Gastrocnemius medialis (tissue), 4 donors: Measurements from ENCODE around the gene KLHL29. TPM values are rescaled to one million over a fixed set of nuclear protein-coding genes. Genes with fewer than 3 reads are reported as not detected.
A peak's percentile ranks its signal among the peaks of the same experiment; 100 is the strongest.
"Not testable (repeated sequence)": the region's sequence is repeated elsewhere in the genome, so short reads cannot be mapped to it uniquely, and the experiment has no call there.

ENCODE experiments used
- ATAC-seq, 2 donors: fragments of 150-250 bp; one replicate each; pipeline ENCODE4 v1.9.1; 2016
- DNase-seq, 2 donors: peaks; one replicate each; pipeline ENCODE4 v3.0.0-alpha.2; 2019
- H3K27ac ChIP-seq, 4 donors: fragments of 200-600 bp; sonication (generic); 1 replicate in 1 of 4; 2 replicates in 3 of 4; pipeline ENCODE4 v1.5.1; 2016 to 2018; ENCODE audit warnings: mild to moderate bottlenecking in 2 of 4, moderate library complexity in 1 of 4
- H3K27me3 ChIP-seq, 3 donors: fragments of 200-600 bp; sonication (generic) in 2 of 3; 1 replicate in 1 of 3; 2 replicates in 2 of 3; pipeline versions ENCODE4 v1.5.1 to v1.6.0; 2016 to 2019; ENCODE audit warnings: mild to moderate bottlenecking in 1 of 3, moderate library complexity in 1 of 3
- H3K36me3 ChIP-seq, 2 donors: fragments of 200-600 bp; sonication (generic) in 1 of 2; one replicate each; pipeline ENCODE4 v1.5.1; 2017 to 2018
- H3K4me1 ChIP-seq, 2 donors: fragments of 200-600 bp; sonication (generic) in 1 of 2; one replicate each; pipeline ENCODE4 v1.5.1; 2016 to 2017; ENCODE audit warnings: mild to moderate bottlenecking in 2 of 2
- H3K4me3 ChIP-seq, 4 donors: fragments of 200-600 bp; sonication (generic) in 3 of 4; 1 replicate in 1 of 4; 2 replicates in 3 of 4; pipeline ENCODE4 v1.5.1; 2016 to 2019; ENCODE audit warnings: mild to moderate bottlenecking in 2 of 4
- H3K9me3 ChIP-seq, 3 donors: fragments of 200-600 bp; sonication (generic) in 2 of 3; 1 replicate in 1 of 3; 2 replicates in 2 of 3; pipeline ENCODE4 v1.5.1; 2016 to 2019
- CTCF ChIP-seq, 5 experiments: fragments of 450-650 bp in 3 of 5; fragments of 200-600 bp in 2 of 5; sonication (generic) in 2 of 5; IDR thresholded peaks in 4 of 5; conservative IDR thresholded peaks in 1 of 5; 1 replicate in 4 of 5; 2 replicates in 1 of 5; pipeline ENCODE4 v1.5.1; 2016 to 2019; ENCODE audit warnings: antibody characterized with exemption in 5 of 5, mild to moderate bottlenecking in 3 of 5, moderate library complexity in 3 of 5
- POLR2A ChIP-seq, 2 donors: fragments of 450-650 bp; IDR thresholded peaks; one replicate each; pipeline ENCODE4 v1.6.1; 2017; ENCODE audit warnings: antibody characterized with exemption in 2 of 2, mild to moderate bottlenecking in 2 of 2, moderate library complexity in 2 of 2
- in situ Hi-C, 4 donors: fragments of 200-750 bp; cut with MboI; loops; one replicate each; pipeline versions ENCODE4 v1.15.0 to v1.8.0; 2017; ENCODE audit warnings: low sequenced_read_pairs in 4 of 4
- intact Hi-C: fragments of 100-400 bp; cut with DNase I; formaldehyde crosslinking; loops from one replicate; pipeline ENCODE4 v1.15.1; 2023; ENCODE audit warnings: low total_unique reads
- total RNA-seq, 4 donors: library from RNA; depleted of rRNA; stranded (reverse); fragments of >200 nt; gene quantifications; one replicate each; pipeline versions ENCODE4 v1.1.0 to v1.2.3, GENCODE V29; 2016

Gene KLHL29
- total RNA-seq, 4 donors from 2014 or later: 4.3 to 24.9 (median 8.7) TPM

- peaks cover 0 to 3% of the 10 kb centered on the region in 2 donors for H3K4me1 ChIP-seq
- no peaks in the 10 kb centered on the region for H3K36me3 ChIP-seq
- intact Hi-C loops (no loop called here), in situ Hi-C loops (no loop called here)
- no peak for ATAC-seq
- H3K4me3 ChIP-seq: no peak overlapping the region
- no peaks in the 10 kb centered on the region for H3K27me3 ChIP-seq
- H3K9me3 ChIP-seq: no peaks in the 10 kb centered on the region
- no peak overlapping the region for H3K27ac ChIP-seq
- TF ChIP-seq CTCF (IDR thresholded peaks at IDR 0.05 in 4 of 5, conservative IDR thresholded peaks at IDR 0.05 in 1 of 5) (no peak), POLR2A (IDR thresholded peaks at IDR 0.05) (no peak)
- no peak for DNase-seq
Measured at GRCh38 chr2:23719716-23720115, 334.7 kb downstream of the KLHL29 start.

- peak overlapping the region in 1 of 4 donors; percentile 42 for H3K27ac ChIP-seq
- DNase-seq: no peak
- H3K4me1 ChIP-seq: peaks cover 0 to 3% of the 10 kb centered on the region in 2 donors
- no peak overlapping the region for H3K4me3 ChIP-seq
- in situ Hi-C loops: no loop called here
- peaks cover 0 to 4% of the 10 kb centered on the region in 2 donors for H3K36me3 ChIP-seq
- intact Hi-C loops: no loop called here
- ATAC-seq: peak in 1 of 2 donors; percentile 12
- H3K9me3 ChIP-seq: no peaks in the 10 kb centered on the region
- no peaks in the 10 kb centered on the region for H3K27me3 ChIP-seq
- no peak for TF ChIP-seq CTCF (IDR thresholded peaks at IDR 0.05 in 4 of 5, conservative IDR thresholded peaks at IDR 0.05 in 1 of 5)
- TF ChIP-seq POLR2A (IDR thresholded peaks at IDR 0.05): no peak
Measured at GRCh38 chr2:23720705-23721453, 335.9 kb downstream of the KLHL29 start.

- Histone ChIP-seq H3K4me3 (no peak overlapping the region), H3K4me1 (peaks cover 0 to 3% of the 10 kb centered on the region in 2 donors), H3K9me3 (no peaks in the 10 kb centered on the region), H3K27ac (peak overlapping the region in 1 of 4 donors; percentile 42), H3K27me3 (no peaks in the 10 kb centered on the region), H3K36me3 (peaks cover 0 to 9% of the 10 kb centered on the region in 2 donors)
- in situ Hi-C loops (no loop called here), intact Hi-C loops (no loop called here)
- ATAC-seq (peak; percentile 40 to 81), DNase-seq (peak in 1 of 2 donors; percentile 75)
- no peak for TF ChIP-seq CTCF (IDR thresholded peaks at IDR 0.05 in 4 of 5, conservative IDR thresholded peaks at IDR 0.05 in 1 of 5)
Measured at GRCh38 chr2:23721454-23721826, 336.5 kb downstream of the KLHL29 start.

GRCh38 chr2:23722255-23722654 lies 337.3 kb downstream of the KLHL29 start:
- H3K9me3 ChIP-seq: no peaks in the 10 kb centered on the region

GRCh38 chr2:23723029-23723428 lies 338.1 kb downstream of the KLHL29 start:
- in situ Hi-C loops, DNase-seq, H3K4me1 ChIP-seq, H3K36me3 ChIP-seq, H3K4me3 ChIP-seq, H3K9me3 ChIP-seq, H3K27ac ChIP-seq, H3K27me3 ChIP-seq, intact Hi-C loops, ATAC-seq: not testable (repeated sequence)

More at GRCh38 chr2:23722255-23722654, 337.3 kb downstream of the KLHL29 start:
- Histone ChIP-seq H3K4me3 (no peak overlapping the region), H3K4me1 (peaks cover 0 to 3% of the 10 kb centered on the region in 2 donors), H3K27me3 (no peaks in the 10 kb centered on the region), H3K36me3 (peaks cover 0 to 9% of the 10 kb centered on the region in 2 donors), H3K27ac (peak overlapping the region in 1 of 4 donors; percentile 23)
- TF ChIP-seq CTCF (IDR thresholded peaks at IDR 0.05 in 4 of 5, conservative IDR thresholded peaks at IDR 0.05 in 1 of 5) (no peak), POLR2A (IDR thresholded peaks at IDR 0.05) (no peak)
- ATAC-seq (no peak), DNase-seq (no peak)
- intact Hi-C loops: no loop called here
- in situ Hi-C loops: no loop called here
